NCI-H524 (cell line): Measurements from ENCODE around the gene TENM4.
A peak's percentile ranks its signal among the peaks of the same experiment; 100 is the strongest.

ENCODE experiments used
- DNase-seq, 2 experiments: peaks; one replicate each; lab custom pipeline; 2025; lab: John Stamatoyannopoulos, UW

The TENM4 gene

DNA sequence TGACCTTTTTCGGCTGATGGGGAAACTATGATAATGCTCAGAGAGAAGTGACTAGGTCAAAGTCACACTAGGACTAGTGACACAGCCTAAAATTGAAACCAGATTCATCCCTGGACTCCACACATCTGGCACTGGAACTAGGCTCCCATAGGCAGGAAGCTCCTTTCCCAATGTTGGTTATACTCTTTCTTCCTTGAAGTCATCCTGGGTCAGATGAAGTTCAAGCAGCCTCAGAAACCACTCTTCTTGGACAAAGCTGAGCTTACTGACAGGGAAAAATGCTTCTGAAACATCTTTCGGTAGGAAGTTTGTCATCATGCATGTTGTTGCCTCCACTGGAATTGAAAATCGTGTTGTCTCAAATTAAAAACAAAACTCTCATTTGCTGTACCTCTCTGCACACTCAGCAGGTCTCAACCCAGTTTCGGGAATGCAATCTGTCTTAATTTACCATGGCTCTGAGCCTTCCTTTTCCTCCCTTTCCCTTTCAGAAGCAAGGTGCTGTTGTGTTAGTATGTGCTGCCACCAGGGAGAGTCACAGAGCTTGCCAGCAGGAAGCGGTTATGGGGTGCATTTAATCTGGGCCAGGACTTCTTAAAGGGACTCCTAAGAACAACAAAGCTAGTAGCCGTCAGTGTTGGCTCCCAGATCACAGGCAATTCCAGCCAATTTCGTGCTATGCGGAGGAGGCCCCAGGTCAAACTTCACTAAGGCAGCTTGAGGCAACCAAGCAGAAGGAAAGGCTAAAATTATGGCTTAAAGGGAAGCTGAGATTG is 384.8 kb downstream of the TENM4 start:
- DNase-seq = no peak

- no peak for DNase-seq
Observed at GRCh38 chr11:79054636-79055035, 386.2 kb downstream of the TENM4 start.

DNA sequence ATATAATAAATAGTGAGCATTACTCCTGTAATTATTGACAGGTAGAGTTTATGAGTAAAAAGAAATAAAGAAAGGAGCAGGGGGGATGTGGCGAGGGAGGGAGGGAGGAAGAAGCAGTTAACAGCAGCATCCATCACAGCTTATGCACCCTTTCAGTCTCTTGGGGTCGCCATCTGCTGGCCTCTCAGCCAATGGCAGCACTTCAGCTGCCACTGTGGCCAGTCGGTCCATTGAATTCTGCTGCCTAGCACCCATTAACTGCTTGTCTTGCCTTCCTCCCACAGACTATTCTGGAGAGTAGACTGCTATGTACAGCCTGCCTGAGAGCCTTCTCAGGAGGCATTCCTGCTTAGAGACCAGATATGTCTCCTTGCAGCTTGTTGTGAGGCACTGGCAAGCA is 388.3 kb downstream of the TENM4 start:
- DNase-seq = peak; percentile 17 to 63

DNA sequence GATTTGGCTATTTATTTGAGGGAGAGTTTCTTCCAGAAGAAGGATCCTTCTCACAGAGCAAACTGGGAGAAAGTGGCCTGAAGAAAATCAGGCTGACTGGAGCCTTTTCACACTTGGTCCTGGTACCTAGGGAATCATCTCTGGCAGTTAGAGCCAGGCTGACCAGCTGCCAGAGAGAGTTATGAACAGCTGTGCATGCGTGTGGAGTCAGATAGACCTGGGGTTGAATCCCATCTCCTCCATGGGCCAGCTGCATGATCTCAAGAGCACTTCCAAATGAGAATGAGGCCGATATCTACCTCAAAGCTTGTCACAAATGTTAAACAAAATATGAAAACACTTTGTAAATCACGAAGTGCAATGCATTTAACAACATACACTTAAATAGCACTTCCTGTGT is 390.0 kb downstream of the TENM4 start:
- peak; percentile 45 to 76 for DNase-seq

DNA sequence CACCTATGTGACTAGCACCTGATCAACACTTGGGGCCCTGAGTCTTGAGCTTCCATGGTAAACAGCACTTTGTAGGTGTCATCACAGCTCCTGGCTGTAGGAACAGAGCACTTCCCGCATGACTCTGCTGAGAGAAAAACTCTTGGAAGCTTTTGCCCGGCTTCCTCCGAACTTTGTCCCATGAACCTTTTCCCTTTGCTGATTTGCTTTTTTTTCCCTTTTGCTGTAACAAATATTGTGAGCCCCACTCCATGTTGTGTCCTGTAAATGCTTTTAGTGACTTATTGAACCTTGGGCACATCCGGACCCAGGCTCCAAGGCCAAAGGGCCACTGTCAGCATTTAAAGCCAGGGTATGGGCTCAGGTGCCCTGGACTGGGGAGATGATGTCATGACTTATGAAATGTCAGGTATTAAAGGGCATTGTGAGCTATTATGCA is 391.1 kb downstream of the TENM4 start:
- no peak for DNase-seq

GRCh38 chr11:79047980-79048379 is 392.9 kb downstream of the TENM4 start:
- DNase-seq = no peak

GRCh38 chr11:79047321-79047720 is 393.5 kb downstream of the TENM4 start:
- DNase-seq = peak; percentile 94 to 97

DNA sequence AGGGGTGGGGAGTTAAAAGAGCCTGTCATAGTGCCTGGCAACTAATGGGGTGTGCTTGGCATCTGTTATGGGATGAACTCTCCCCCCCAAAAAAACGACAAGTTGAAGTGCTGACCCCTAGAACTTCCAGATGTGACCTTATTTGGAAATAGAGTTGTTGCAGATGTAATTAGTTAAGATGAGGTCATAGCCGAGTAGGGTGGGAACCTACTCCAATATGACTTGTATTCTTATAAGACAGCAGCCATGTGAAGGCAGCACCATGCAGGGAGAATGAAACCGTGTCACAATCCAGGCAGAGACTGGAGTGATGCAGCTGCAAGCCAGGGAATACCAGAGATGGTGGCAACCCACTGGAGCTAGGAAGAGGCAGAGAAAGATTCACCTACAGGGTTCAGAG is 394.5 kb downstream of the TENM4 start:
- no peak for DNase-seq

- DNase-seq = no peak
Observed at GRCh38 chr11:79045800-79046304, 395.0 kb downstream of the TENM4 start.

GRCh38 chr11:79045018-79045799 is 395.6 kb downstream of the TENM4 start:
- no peak for DNase-seq

GRCh38 chr11:79044201-79044600 is 396.6 kb downstream of the TENM4 start:
- no peak for DNase-seq

DNA sequence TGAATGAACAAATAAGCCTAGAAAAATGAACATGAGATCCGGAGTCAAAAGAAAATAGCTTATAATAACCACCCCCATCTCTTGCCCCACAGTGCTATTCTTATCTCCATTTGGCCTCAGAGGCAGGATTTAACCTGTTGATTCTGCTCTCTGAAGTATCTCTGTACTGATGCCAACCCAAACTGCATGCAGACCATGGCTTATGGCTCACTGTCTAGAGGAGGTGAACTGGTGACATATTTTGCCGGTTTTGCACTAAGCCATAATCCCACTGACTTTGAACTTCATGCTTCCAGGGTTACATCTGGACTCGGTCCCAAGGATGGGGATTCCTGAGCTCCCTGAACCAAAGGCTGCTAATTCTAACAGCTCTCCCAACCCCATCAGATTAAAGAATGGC is 397.1 kb downstream of the TENM4 start:
- peak in 1 of 2 experiments; percentile 19 for DNase-seq

GRCh38 chr11:79042824-79043223 is 398.0 kb downstream of the TENM4 start:
- DNase-seq = no peak

GRCh38 chr11:79040348-79040747 is 400.5 kb downstream of the TENM4 start:
- DNase-seq = no peak

GRCh38 chr11:79039122-79039521 is 401.7 kb downstream of the TENM4 start:
- peak in 1 of 2 experiments; percentile 64 for DNase-seq

GRCh38 chr11:79035881-79036280 is 404.9 kb downstream of the TENM4 start:
- DNase-seq = no peak

DNA sequence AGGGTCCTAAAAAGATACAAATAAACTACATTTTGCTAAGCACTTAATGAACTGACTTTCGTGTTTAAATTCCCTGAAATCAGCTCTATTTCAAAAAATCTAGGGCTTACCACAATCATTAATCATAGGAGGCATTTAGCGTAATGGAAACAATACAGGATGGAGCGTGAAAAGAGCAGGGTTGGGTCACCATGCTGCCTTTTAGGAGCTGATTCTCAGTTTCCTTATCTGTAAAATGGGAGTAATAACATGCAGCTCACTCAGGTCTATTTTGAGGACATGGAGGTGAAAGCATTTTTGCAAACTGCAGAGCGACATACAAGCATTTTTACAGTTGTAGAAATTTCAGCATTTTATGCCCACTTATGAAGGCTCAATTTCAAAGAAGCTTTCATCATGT is 407.0 kb downstream of the TENM4 start:
- DNase-seq = no peak

DNA sequence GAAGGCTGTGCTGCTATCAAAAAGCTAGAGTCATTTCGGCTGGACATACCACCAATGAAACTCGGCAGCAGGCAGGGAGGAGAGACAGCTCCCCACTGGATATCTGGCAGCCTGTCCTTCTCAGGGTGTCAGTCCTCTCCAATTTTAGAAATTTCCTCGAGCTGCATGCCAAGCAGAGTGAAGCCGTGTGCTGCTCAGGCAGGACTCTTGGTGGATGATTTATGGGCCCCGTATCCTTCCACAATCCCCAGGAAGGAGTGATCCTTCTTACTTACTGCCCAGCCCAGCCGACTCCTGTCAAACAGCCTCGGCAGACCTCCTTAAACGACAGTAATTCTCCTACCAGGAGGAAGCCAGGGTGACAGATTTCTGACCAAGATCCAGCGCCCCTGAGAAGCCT is 410.4 kb downstream of the TENM4 start:
- DNase-seq = peak in 1 of 2 experiments; percentile 38

DNA sequence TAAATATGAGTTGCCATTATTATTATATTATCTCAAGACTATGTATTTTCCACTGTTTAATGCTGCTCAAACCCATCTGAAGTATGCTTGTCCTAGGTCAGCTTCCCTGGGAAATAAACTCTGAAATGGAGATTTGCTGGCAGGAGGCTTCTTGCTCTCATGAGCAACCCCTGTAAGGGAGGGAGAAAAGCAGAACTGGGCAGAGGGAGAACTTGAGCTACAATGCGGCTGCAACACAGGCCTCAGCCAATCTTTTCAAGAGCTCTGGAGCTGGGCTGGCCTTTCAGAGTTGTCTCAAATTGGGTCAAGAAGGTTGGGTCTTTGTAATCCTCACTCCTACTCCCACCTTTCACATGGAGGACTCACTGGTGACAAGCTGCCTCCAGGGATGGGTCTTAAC is 412.6 kb downstream of the TENM4 start:
- DNase-seq = no peak

DNA sequence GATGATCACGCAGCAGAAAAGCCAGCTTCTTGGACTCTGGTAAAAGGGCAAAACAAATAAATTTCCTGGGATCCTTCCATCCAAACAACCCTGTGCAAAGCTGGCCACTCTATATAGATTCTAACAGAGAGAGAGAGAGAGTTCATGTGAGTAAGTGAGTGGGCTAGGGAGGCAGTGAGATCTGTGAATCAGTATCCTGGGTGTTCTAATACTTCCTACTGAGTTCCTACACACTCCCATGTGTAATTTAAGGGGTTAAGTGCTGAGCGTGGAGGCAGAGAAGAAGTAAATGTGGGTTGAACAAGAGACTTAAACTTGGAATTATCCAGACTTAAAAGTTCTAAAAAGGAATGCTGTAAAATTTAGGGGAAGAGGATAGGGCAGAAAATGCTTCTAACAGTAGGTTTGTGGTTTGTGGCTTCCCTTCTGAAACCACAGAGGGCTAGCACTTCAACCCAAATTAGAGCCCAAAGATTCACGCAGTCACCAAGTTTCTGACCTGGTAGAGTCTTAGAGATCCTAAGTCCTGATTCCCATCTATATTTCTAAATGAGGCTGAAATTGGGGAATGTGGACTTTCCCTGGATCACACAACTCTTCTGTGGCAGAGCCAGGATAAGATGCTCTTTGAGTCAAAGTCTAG is 413.9 kb downstream of the TENM4 start:
- DNase-seq = no peak

DNA sequence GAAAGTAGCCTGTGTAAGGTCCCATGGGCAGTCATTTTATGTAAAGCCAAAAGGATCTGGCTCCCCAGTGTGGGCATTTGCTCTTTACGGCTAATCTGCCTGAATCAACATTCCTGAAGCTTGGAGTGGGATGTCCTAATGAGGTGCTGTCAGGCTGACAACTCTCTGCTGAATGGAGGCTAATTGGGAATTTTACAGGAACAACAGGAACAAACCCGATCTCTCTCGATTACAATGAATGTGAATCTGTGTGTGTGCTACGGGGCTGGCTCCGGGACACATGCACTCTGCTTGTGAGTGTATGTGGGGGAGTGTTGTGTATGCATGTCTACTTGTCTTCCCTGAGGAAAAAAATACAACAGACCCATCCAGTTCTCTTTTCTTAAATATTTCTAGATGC is 415.2 kb downstream of the TENM4 start:
- DNase-seq = no peak

DNA sequence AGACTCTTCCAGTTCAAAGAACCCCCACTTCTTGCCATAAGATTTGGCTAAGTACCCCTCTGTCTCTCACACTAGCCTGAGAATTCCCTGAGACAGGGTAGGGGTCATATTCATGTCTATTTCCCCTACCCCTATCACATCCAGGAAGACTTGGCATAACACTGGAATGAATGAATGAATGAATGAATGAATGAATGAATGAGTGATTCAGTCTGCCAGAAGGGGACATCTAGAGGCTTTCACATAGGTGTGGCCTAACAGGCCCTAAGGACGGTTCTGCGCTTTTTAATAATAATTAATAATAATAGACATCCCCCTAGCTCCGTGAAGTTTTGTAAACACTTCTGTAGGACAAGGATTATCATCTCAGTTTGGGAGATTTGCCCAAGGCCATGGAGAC is 415.7 kb downstream of the TENM4 start:
- DNase-seq = no peak

- DNase-seq = no peak
Observed at GRCh38 chr11:79022265-79022664, 418.6 kb downstream of the TENM4 start.
